ENCODE results near the gene CELF4. TPM values are rescaled to one million over a fixed set of nuclear protein-coding genes. Genes with fewer than 3 reads are reported as not detected.

Gene CELF4
- total RNA-seq, 1 experiment from 2014 or later, result not detected

- ATAC-seq, result no peak
- CTCF ChIA-PET, result no interaction called here
Observed at GRCh38 chr18:37527395-37527794, 38.2 kb downstream of the CELF4 start.

GRCh38 chr18:37525262-37525585, 40.4 kb downstream of the CELF4 start:
- DNase-seq (ENCODE audit: low read depth, low spot score) (no peak), ATAC-seq (no peak)
- POLR2A ChIA-PET, result no interaction called here
- Histone ChIP-seq H3K4me1 (ENCODE audit: control insufficient read depth, insufficient read depth, low read length) (no peaks in the 10 kb centered on the region), H3K27me3 (ENCODE audit: control insufficient read depth, insufficient read depth, low read length) (peaks cover 4% of the 10 kb centered on the region; the same call in 1 of the 2 replicates), H3K27ac (ENCODE audit: low read length) (no peak overlapping the region), H3K4me3 (ENCODE audit: low read depth in 2 of 2, low read length in 2 of 2) (no peak overlapping the region), H3K36me3 (ENCODE audit: control insufficient read depth, insufficient read depth, low read length) (no peaks in the 10 kb centered on the region), H3K9me3 (ENCODE audit: control insufficient read depth, insufficient read depth, low read depth, low read length) (no peaks in the 10 kb centered on the region)
- TF ChIP-seq SIN3A (IDR thresholded peaks at IDR 0.05; ENCODE audit: borderline replicate concordance, insufficient read depth, low read depth, low read length) (no peak), CTCF (IDR thresholded peaks at IDR 0.05) (no peak), POLR2AphosphoS5 (IDR thresholded peaks at IDR 0.05; ENCODE audit: low read depth, low read length) (no peak), REST (IDR thresholded peaks at IDR 0.05; ENCODE audit: insufficient read depth in 1 of 2, low read depth in 2 of 2, low read length in 1 of 2) (no peak), TCF7L2 (IDR thresholded peaks at IDR 0.05; ENCODE audit: low read depth, low read length) (no peak)
- CTCF ChIA-PET, result no interaction called here
- intact Hi-C loops (cut with micrococcal nuclease; ENCODE audit: unreplicated experiment), result no loop called here
- BruUV-seq (replicated peaks), result no TSS peak
- in situ Hi-C loops (cut with HindIII; ENCODE audit: low pct_unique_long_range_greater_than_20kb, low sequenced_read_pairs), result no loop called here

More at GRCh38 chr18:37527395-37527794, 38.2 kb downstream of the CELF4 start:
- Histone ChIP-seq H3K4me1 (ENCODE audit: control insufficient read depth, insufficient read depth, low read length) (no peaks in the 10 kb centered on the region), H3K27me3 (ENCODE audit: control insufficient read depth, insufficient read depth, low read length) (peaks cover 4% of the 10 kb centered on the region; the same call in 1 of the 2 replicates), H3K4me3 (ENCODE audit: low read depth in 2 of 2, low read length in 2 of 2) (no peak overlapping the region), H3K9me3 (ENCODE audit: control insufficient read depth, insufficient read depth, low read depth, low read length) (no peaks in the 10 kb centered on the region), H3K27ac (ENCODE audit: low read length) (no peak overlapping the region), H3K36me3 (ENCODE audit: control insufficient read depth, insufficient read depth, low read length) (no peaks in the 10 kb centered on the region)
- TF ChIP-seq TCF7L2 (IDR thresholded peaks at IDR 0.05; ENCODE audit: low read depth, low read length), result no peak
- TF ChIP-seq CTCF (IDR thresholded peaks at IDR 0.05), result no peak
- no peak for TF ChIP-seq SIN3A (IDR thresholded peaks at IDR 0.05; ENCODE audit: borderline replicate concordance, insufficient read depth, low read depth, low read length)
- no peak for TF ChIP-seq POLR2AphosphoS5 (IDR thresholded peaks at IDR 0.05; ENCODE audit: low read depth, low read length)
- TF ChIP-seq REST (IDR thresholded peaks at IDR 0.05; ENCODE audit: insufficient read depth in 1 of 2, low read depth in 2 of 2, low read length in 1 of 2), result no peak
- no peak for DNase-seq (ENCODE audit: low read depth, low spot score)
- POLR2A ChIA-PET, result no interaction called here
- in situ Hi-C loops (cut with HindIII; ENCODE audit: low pct_unique_long_range_greater_than_20kb, low sequenced_read_pairs), result no loop called here
- intact Hi-C loops (cut with micrococcal nuclease; ENCODE audit: unreplicated experiment), result no loop called here
- no TSS peak for BruUV-seq (replicated peaks)
